CD14-positive monocyte (primary cell): ENCODE measurements around the gene LARP4B. TPM values are rescaled to one million over a fixed set of nuclear protein-coding genes. Genes with fewer than 3 reads are reported as not detected.

ENCODE experiments used
- DNase-seq, 3 donors: peaks; one replicate each; pipeline ENCODE4 v3.0.0-alpha.2; 2011 to 2022
- H2AFZ ChIP-seq: 2 replicates; pipeline ENCODE4 v1.6.0; 2012; ENCODE audit warnings: mild to moderate bottlenecking, low read depth, low read length, inconsistent platforms; ENCODE audit not compliant: insufficient read depth, poor library complexity, severe bottlenecking
- H3K27ac ChIP-seq, 2 donors: 1 replicate in 1 of 2; 2 replicates in 1 of 2; pipeline ENCODE4 v1.5.1; 2012 to 2013; ENCODE audit warnings: low read length in 2 of 2, control low read depth in 1 of 2, inconsistent platforms in 1 of 2, low read depth in 1 of 2, mild to moderate bottlenecking in 1 of 2
- H3K27me3 ChIP-seq, 2 donors: one replicate each; pipeline versions ENCODE4 v1.6.0 to v1.6.1; 2011 to 2013; ENCODE audit warnings: low read length in 2 of 2; ENCODE audit not compliant: control insufficient read depth in 2 of 2, insufficient read depth in 2 of 2
- H3K36me3 ChIP-seq, 2 donors: replicated peaks in 1 of 2; 1 replicate in 1 of 2; 2 replicates in 1 of 2; pipeline versions ENCODE4 v1.5.1 to v1.6.1; 2012 to 2013; ENCODE audit warnings: low read length in 2 of 2, control low read depth in 1 of 2, inconsistent platforms in 1 of 2, mild to moderate bottlenecking in 1 of 2; ENCODE audit not compliant: insufficient read depth in 2 of 2, control insufficient read depth in 1 of 2
- H3K4me1 ChIP-seq, 2 donors: 1 replicate in 1 of 2; 2 replicates in 1 of 2; pipeline versions ENCODE4 v1.5.1 to v1.6.1; 2012 to 2013; ENCODE audit warnings: low read length in 2 of 2, control low read depth in 1 of 2, inconsistent platforms in 1 of 2, mild to moderate bottlenecking in 1 of 2, moderate library complexity in 1 of 2; ENCODE audit not compliant: insufficient read depth in 2 of 2, control insufficient read depth in 1 of 2
- H3K4me2 ChIP-seq: replicated peaks from 2 replicates; pipeline ENCODE3; 2012; ENCODE audit warnings: low read length, moderate library complexity, mild to moderate bottlenecking; ENCODE audit not compliant: poor library complexity, severe bottlenecking; ENCODE audit errors: extremely low read depth
- H3K4me3 ChIP-seq, 3 experiments: fragments of 200-600 bp in 1 of 3; sonication (generic) in 1 of 3; replicated peaks in 1 of 3; 1 replicate in 2 of 3; 2 replicates in 1 of 3; pipeline ENCODE4 v1.5.1; 2011 to 2013; ENCODE audit warnings: low read length in 3 of 3, mild to moderate bottlenecking in 3 of 3, control low read depth in 2 of 3, low read depth in 2 of 3, inconsistent platforms in 1 of 3, moderate library complexity in 1 of 3
- H3K79me2 ChIP-seq: 2 replicates; pipeline ENCODE4 v1.6.0; 2012; ENCODE audit warnings: mild to moderate bottlenecking, control low read depth, inconsistent platforms, low read length, moderate library complexity; ENCODE audit not compliant: insufficient read depth
- H3K9ac ChIP-seq: 2 replicates; pipeline ENCODE4 v1.6.0; 2017; ENCODE audit warnings: low read length, mild to moderate bottlenecking; ENCODE audit not compliant: insufficient read depth, poor library complexity, severe bottlenecking
- H3K9me3 ChIP-seq, 2 donors: replicated peaks in 1 of 2; 1 replicate in 1 of 2; 2 replicates in 1 of 2; pipeline versions ENCODE4 v1.5.1 to v1.6.1; 2012 to 2013; ENCODE audit warnings: low read length in 2 of 2, control low read depth in 1 of 2; ENCODE audit not compliant: control insufficient read depth in 1 of 2, insufficient read depth in 1 of 2
- H4K20me1 ChIP-seq: 2 replicates; pipeline ENCODE4 v1.6.0; 2012; ENCODE audit warnings: mild to moderate bottlenecking, low read length, control low read depth, moderate library complexity; ENCODE audit not compliant: insufficient read depth
- H3K27ac Mint-ChIP-seq, 7 donors: one replicate each; pipeline ENCODE4 v1.8.0; 2020; ENCODE audit warnings: mild to moderate bottlenecking in 7 of 7, mixed read lengths in 7 of 7, moderate library complexity in 6 of 7, inconsistent platforms in 2 of 7
- H3K27me3 Mint-ChIP-seq, 3 donors: one replicate each; pipeline ENCODE4 v1.8.0; 2021 to 2022; ENCODE audit warnings: low read depth in 3 of 3, mild to moderate bottlenecking in 3 of 3, mixed read lengths in 3 of 3, moderate library complexity in 3 of 3, inconsistent platforms in 1 of 3
- H3K36me3 Mint-ChIP-seq, 2 donors: one replicate each; pipeline ENCODE4 v1.8.0; 2020; ENCODE audit warnings: mixed read lengths in 2 of 2, inconsistent platforms in 1 of 2, mild to moderate bottlenecking in 1 of 2
- H3K4me1 Mint-ChIP-seq: one replicate; pipeline ENCODE4 v1.8.0; 2020; ENCODE audit warnings: mild to moderate bottlenecking, mixed read lengths
- H3K4me3 Mint-ChIP-seq, 2 donors: one replicate each; pipeline ENCODE4 v1.8.0; 2020; ENCODE audit warnings: mild to moderate bottlenecking in 2 of 2, mixed read lengths in 2 of 2, moderate library complexity in 1 of 2
- H3K9me3 Mint-ChIP-seq, 7 donors: one replicate each; pipeline ENCODE4 v1.8.0; 2020 to 2022; ENCODE audit warnings: mixed read lengths in 7 of 7, mild to moderate bottlenecking in 6 of 7, moderate library complexity in 6 of 7, inconsistent platforms in 2 of 7
- CTCF ChIP-seq: fragments of 200-600 bp; IDR thresholded peaks from one replicate; pipeline ENCODE4 v1.8.0; 2022; ENCODE audit warnings: antibody characterized with exemption, mild to moderate bottlenecking
- WGBS: methylation state at CpG from one replicate; pipeline ENCODE4 v1.1.5; 2013; ENCODE audit warnings: missing lambda C conversion rate; ENCODE audit not compliant: insufficient coverage; 5-methylcytosine and 5-hydroxymethylcytosine counted together
- intact Hi-C, 2 donors: fragments of 100-400 bp; cut with micrococcal nuclease; formaldehyde crosslinking; loops; one replicate each; pipeline versions ENCODE4 v1.15.0 to v1.15.1; 2023
- polyA plus RNA-seq, 3 donors: library from polyadenylated mRNA; depleted of rRNA in 1 of 3; unstranded in 2 of 3; stranded (reverse) in 1 of 3; fragments of 300-500 nt in 2 of 3; fragments of >200 nt in 1 of 3; fragmentation: Illumina TruSeq in 2 of 3; gene quantifications; 1 replicate in 2 of 3; 2 replicates in 1 of 3; pipeline ENCODE4 v1.2.3, GENCODE V29; 2012 to 2021

The LARP4B gene
- polyA plus RNA-seq, 3 donors: 17.2 to 52.3 (median 33.0) TPM

DNA sequence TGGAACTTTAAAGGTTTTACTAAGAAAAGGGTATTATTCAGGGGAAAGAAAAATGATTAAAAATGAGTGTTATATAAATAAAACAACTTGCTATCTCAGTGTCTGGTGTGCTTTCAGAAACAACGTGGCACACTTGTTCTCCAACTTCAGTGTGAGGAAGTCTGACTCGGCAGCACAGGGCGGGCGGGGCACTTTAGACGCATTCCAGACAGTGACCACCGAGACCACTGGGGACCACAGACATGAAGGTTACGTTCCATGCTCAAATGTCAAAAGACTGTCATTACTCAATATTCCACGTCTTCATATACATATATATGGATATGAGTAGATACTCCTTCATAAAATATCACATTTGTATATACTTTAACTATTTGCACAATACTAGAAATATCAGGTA is 87.0 kb downstream of the LARP4B start:
- Histone ChIP-seq H3K79me2 (peaks cover 70% of the 10 kb centered on the region), H3K9ac (no peak overlapping the region), H3K4me1 (no peaks in the 10 kb centered on the region), H3K4me3 (no peak overlapping the region), H2AFZ (no peak overlapping the region), H4K20me1 (peaks cover 99% of the 10 kb centered on the region), H3K9me3 (no peaks in the 10 kb centered on the region), H3K27ac (no peak overlapping the region), H3K27me3 (no peaks in the 10 kb centered on the region), H3K36me3 (peaks cover 71 to 97% of the 10 kb centered on the region in 2 donors), H3K4me2 (no peak overlapping the region)
- Mint-ChIP-seq H3K27ac (peak overlapping the region in 4 of 7 donors; percentile 5 to 67 (median 48)), H3K27me3 (peaks cover 0 to 2% (median 0%) of the 10 kb centered on the region in 3 donors), H3K36me3 (peaks cover 65 to 83% of the 10 kb centered on the region in 2 donors), H3K4me3 (no peak overlapping the region), H3K9me3 (no peaks in the 10 kb centered on the region), H3K4me1 (peaks cover 23% of the 10 kb centered on the region)
- intact Hi-C loops: no loop called here
- no peak for DNase-seq
- 0% methylated on average over 2 of the region's 8 CpGs for WGBS
- no peak for TF ChIP-seq CTCF

DNA sequence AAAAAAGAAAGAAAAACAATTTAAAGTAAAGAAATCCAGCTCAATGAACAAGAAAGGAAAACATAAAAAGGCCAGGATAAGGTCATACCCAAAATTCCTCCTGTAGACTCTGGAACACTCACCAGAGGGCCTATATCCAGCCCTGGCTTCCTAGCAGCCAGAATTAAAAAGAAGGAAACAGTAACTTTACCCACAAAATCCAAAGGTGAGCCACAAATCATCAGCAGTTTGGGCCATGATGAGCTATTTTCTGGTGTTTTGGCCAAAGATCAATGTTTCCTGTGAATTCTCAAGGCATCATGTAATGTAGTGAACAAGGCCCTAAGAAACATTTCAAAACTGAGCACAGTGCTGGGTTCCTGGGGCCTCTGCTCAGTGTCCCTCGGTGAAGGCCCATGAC is 87.8 kb downstream of the LARP4B start:
- Histone ChIP-seq H3K4me3 (no peak overlapping the region), H3K9me3 (no peaks in the 10 kb centered on the region), H3K27ac (peak overlapping the region in 1 of 2 donors; percentile 38), H3K4me1 (no peaks in the 10 kb centered on the region), H3K4me2 (no peak overlapping the region), H3K9ac (no peak overlapping the region), H4K20me1 (peaks cover 99% of the 10 kb centered on the region), H3K27me3 (no peaks in the 10 kb centered on the region), H3K79me2 (peaks cover 67% of the 10 kb centered on the region), H2AFZ (no peak overlapping the region), H3K36me3 (peaks cover 76 to 99% of the 10 kb centered on the region in 2 donors)
- no peak for TF ChIP-seq CTCF
- WGBS: 91% methylated on average over 1 of the region's 1 CpG
- intact Hi-C loops: no loop called here
- H3K27ac Mint-ChIP-seq: no peak overlapping the region
- H3K27me3 Mint-ChIP-seq: peaks cover 0 to 2% (median 0%) of the 10 kb centered on the region in 3 donors
- H3K9me3 Mint-ChIP-seq: no peaks in the 10 kb centered on the region
- DNase-seq: no peak
- no peak overlapping the region for H3K4me3 Mint-ChIP-seq
- H3K36me3 Mint-ChIP-seq: peaks cover 69 to 85% of the 10 kb centered on the region in 2 donors
- H3K4me1 Mint-ChIP-seq: peaks cover 23% of the 10 kb centered on the region
